Stimulated activated naive CD8-positive, alpha-beta T cell treated with anti-CD3 and anti-CD28 coated beads, Interleukin-15, Interleukin-2, amounts not matched to agents 100 ng/mL and 50 ng/mL, for 24 hours (primary cell): Measurements from ENCODE around the gene FAM20A.

Experiments used
- H3K27ac Mint-ChIP-seq: one replicate; pipeline ENCODE4 v1.8.0; 2021; ENCODE audit warnings: mild to moderate bottlenecking, mixed read lengths
- H3K27me3 Mint-ChIP-seq: one replicate; pipeline ENCODE4 v1.8.0; 2021; ENCODE audit warnings: mixed read lengths
- H3K36me3 Mint-ChIP-seq: one replicate; pipeline ENCODE4 v1.8.0; 2021; ENCODE audit warnings: low read depth, mixed read lengths
- H3K4me1 Mint-ChIP-seq: one replicate; pipeline ENCODE4 v1.8.0; 2021; ENCODE audit warnings: low read depth, mixed read lengths
- H3K4me3 Mint-ChIP-seq: one replicate; pipeline ENCODE4 v1.8.0; 2021; ENCODE audit warnings: mild to moderate bottlenecking, mixed read lengths
- H3K9me3 Mint-ChIP-seq: one replicate; pipeline ENCODE4 v1.8.0; 2021; ENCODE audit warnings: mixed read lengths

The FAM20A gene

DNA sequence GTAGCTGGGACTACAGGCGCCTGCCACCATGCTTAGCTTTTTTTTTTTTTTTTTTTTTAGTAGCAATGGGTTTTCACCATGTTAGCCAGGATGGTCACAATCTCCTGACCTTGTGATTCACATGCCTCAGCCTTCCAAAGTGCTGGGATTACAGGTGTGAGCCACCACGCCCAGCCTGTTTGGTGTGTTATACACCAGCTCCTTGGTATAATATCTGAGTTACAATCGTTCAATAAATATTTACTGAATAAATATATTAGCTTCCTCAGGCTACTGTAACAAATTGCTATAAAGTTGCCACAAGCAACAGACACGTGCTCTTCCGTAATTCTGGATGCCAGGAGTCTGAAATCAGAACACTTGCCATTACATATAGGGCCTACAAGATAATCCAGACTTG is 13.6 kb upstream of the FAM20A start:
- H3K27ac Mint-ChIP-seq: no peak overlapping the region
- H3K36me3 Mint-ChIP-seq: no peaks in the 10 kb centered on the region
- peaks cover 1% of the 10 kb centered on the region for H3K9me3 Mint-ChIP-seq
- H3K27me3 Mint-ChIP-seq: peaks cover 35% of the 10 kb centered on the region
- H3K4me3 Mint-ChIP-seq: no peak overlapping the region
- no peaks in the 10 kb centered on the region for H3K4me1 Mint-ChIP-seq

DNA sequence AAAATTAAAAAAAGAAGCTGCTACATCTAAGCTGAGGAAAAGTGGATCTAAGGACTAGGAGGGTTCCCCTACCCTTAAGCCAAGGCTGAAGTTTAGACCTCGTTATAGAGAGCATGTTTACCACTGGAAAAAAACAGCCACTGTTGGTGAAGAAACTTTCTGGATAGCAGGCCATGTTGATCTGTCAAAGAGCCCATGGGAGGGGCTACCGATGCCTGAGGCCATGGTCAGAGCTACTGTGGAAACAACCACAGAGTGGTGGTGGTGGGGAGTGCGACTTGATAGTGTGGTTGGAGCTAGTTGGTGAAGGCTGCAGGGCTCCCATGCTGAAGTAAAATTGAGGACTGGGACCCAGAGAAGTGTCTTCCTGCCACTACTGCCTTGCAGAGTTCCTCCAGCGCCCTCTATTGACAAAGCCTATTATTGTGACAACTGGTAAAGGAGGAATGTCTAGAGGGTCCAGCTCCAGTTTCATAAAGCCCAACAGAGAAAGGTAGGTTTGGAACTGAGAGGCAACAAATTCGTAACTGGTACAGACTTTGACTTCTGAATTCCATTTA is 12.7 kb upstream of the FAM20A start:
- Mint-ChIP-seq H3K27ac (no peak overlapping the region), H3K9me3 (peaks cover 4% of the 10 kb centered on the region), H3K27me3 (peaks cover 27% of the 10 kb centered on the region), H3K36me3 (peaks cover 4% of the 10 kb centered on the region), H3K4me3 (no peak overlapping the region), H3K4me1 (no peaks in the 10 kb centered on the region)

DNA sequence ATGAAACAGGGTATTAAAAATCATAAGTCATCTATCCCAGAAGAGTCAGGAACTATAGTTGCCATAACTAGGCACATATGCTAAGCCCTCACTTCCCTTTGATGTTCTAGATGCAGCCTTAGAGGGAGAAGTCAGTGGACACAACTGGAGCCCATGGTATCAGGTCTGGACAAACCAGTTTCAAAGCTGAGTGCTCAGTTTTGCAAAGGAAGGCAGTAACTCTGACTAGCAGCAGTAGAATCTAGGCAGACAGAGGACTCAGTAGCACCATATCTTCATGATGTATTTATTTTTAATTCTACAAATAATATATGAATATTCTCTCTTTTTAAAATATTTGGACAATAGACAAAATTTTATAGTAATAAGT is 11.7 kb upstream of the FAM20A start:
- H3K36me3 Mint-ChIP-seq: peaks cover 4% of the 10 kb centered on the region
- no peak overlapping the region for H3K27ac Mint-ChIP-seq
- H3K27me3 Mint-ChIP-seq: peaks cover 22% of the 10 kb centered on the region
- no peak overlapping the region for H3K4me3 Mint-ChIP-seq
- H3K4me1 Mint-ChIP-seq: no peaks in the 10 kb centered on the region
- peaks cover 7% of the 10 kb centered on the region for H3K9me3 Mint-ChIP-seq

DNA sequence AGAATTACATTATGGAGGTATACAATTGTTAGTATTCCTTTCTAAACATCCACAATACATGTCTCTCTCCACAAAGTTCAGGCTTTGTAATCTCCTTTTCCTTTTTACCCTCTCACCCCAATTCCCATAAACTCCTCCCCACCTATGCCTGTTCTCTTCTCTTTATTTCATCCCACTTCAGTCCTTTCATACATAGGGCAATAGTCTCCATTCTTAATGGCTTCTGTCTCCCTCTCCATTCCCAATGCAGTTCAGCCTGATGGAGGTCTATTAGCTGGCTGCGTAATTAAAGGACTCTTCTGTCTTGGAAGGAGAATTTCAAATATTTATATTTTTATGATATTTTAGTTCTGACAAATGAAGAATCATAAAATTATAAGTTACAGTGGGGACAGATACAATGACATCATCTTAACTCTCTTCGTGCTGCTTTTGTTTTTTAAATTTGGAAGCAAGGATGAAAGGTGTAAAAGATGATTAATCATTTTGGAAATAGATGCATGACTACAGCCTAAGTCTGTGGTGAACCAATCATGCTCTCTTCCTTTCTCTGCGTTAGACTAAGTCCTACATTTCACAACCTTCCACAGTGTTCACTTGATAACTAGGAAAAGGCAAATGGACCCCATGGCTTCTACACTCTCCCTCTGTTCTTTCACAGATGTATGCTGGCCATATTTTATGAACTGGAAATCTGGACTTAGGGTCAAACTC is 11.2 kb upstream of the FAM20A start:
- Mint-ChIP-seq H3K36me3 (peaks cover 4% of the 10 kb centered on the region), H3K4me3 (no peak overlapping the region), H3K27me3 (peaks cover 26% of the 10 kb centered on the region), H3K27ac (no peak overlapping the region), H3K4me1 (no peaks in the 10 kb centered on the region), H3K9me3 (peaks cover 12% of the 10 kb centered on the region)

DNA sequence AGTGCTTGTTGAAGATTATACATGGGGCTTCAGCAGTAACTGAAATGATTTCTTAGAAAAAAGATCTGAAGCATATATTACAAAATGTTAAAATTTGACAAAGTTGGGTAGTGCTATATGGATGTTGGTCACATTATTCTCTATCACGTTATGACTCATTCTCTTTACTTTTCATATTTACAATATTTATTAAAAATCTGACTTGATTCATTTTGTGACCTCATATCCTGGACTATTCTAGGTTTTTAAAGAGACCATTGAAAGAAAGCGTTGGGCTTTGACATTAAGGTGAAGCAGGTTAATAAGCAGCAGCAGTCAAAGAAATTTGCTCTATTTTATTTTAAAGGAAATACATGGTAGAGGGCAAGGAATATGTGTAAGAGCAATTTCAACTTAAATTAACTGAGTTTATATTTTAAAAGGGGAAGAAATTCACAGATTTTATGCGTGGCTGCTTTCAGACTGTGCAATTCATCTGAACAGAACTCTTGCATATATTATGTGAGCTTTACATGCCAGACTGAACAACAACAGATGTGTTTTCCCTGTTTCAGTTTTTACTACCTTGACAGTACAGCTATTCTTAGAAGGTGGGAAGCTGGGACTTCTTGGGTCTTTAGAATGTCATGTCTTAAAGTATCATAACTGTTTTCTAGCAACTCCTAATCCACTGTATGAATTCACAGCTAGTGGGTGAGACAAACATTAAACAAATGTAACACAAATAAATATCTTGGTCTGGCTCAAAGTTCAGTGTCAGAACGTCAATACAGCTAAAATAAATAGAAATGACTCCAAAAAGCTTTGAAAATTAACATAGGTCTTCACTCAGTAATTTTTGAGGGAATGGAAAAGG is 10.4 kb upstream of the FAM20A start:
- no peaks in the 10 kb centered on the region for H3K4me1 Mint-ChIP-seq
- H3K9me3 Mint-ChIP-seq: peaks cover 15% of the 10 kb centered on the region
- H3K27ac Mint-ChIP-seq: no peak overlapping the region

DNA sequence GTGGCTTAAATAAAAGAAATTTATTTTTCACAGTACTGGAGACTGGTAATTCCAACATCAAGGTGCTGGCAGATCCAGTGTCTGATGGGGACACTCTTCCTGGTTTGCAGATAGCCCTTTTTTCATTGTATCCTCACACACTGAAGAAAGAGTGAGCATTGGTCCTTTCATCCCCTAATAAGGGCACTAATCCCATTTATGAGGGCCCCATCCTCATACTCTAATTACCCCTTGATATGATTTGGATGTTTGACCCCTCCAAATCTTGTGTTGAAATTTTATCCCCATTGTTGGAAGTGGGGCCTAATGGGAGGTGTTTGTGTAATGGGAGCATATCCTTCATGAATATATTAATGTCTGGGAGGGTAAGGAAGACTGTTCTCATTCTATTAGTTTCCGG is 9.4 kb upstream of the FAM20A start:
- no peak overlapping the region for H3K27ac Mint-ChIP-seq
- peaks cover 15% of the 10 kb centered on the region for H3K9me3 Mint-ChIP-seq
- no peak overlapping the region for H3K4me3 Mint-ChIP-seq
- H3K4me1 Mint-ChIP-seq: no peaks in the 10 kb centered on the region
- H3K27me3 Mint-ChIP-seq: peaks cover 30% of the 10 kb centered on the region
- H3K36me3 Mint-ChIP-seq: peaks cover 4% of the 10 kb centered on the region

More for the DNA sequence above, 10.4 kb upstream of the FAM20A start:
- Mint-ChIP-seq H3K36me3 (peaks cover 4% of the 10 kb centered on the region), H3K27me3 (peaks cover 26% of the 10 kb centered on the region), H3K4me3 (no peak overlapping the region)

DNA sequence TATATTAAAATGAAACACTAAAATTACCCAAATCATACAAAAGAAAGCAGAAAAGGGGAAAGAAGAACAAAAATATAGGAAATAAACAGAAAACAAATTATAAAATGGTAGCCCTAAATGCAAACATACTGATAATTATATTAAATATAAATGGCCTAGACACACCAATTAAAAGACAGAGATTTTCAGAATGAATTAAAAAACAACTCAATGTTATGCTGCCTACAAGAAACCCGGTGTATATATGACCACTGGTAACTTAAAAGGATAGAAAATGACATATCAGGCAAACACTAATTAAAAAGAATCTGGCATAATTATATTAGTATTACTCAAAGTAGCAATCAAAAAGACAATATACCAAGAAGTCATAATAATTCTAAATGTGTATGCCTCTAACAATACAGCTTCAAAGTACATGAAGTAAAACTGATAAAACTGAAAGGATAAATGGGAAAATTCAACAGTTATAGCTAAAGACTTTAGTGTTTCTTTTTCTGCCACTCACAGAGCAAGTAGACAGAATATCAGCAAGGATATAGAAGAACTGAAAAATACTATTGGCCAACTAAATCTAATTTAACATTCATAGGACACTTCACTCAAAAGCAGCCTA is 7.5 kb upstream of the FAM20A start:
- Mint-ChIP-seq H3K27ac (no peak overlapping the region), H3K4me1 (no peaks in the 10 kb centered on the region), H3K36me3 (peaks cover 4% of the 10 kb centered on the region), H3K27me3 (peaks cover 30% of the 10 kb centered on the region), H3K4me3 (no peak overlapping the region), H3K9me3 (peaks cover 15% of the 10 kb centered on the region)

DNA sequence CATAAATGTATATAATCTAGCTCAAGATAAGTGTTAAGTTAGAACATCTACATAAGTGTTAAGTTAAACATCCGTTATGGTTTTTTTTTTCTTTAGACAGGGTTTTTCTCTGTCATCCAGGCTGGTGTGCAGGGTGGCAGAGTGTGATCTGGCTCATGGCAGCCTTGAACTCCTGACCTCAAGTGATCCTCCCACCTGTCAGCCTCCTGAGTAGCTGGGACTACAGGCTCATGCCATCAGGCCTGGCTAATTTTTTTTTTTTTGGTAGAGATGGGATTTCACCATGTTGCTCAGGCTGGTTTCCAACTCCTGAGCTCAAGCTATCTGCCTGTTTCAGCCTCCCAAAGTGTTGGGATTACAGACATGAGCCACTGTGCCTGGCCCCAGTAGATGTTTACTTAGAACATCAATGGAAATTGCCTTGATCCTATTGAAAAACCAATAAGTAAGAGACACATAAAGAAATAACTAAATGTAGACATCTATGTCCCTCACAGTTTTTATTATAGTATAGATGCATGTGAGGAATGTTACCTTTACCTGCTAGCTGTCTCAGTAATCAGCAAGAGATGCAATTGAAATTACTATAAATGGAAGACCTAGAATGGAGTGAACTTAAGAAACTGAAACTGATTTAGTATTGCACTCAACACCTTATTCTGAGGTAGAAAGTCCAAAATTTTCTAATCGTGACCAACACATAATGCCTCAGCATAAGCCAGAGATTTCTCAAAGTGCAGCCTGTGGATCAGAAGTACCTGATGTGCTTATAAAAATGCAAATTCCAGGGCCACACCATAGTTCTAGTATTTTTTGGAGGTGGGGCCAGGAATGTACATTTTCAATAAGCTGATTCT is 5.5 kb upstream of the FAM20A start:
- Mint-ChIP-seq H3K9me3 (peaks cover 15% of the 10 kb centered on the region), H3K27ac (no peak overlapping the region), H3K4me3 (no peak overlapping the region)

DNA sequence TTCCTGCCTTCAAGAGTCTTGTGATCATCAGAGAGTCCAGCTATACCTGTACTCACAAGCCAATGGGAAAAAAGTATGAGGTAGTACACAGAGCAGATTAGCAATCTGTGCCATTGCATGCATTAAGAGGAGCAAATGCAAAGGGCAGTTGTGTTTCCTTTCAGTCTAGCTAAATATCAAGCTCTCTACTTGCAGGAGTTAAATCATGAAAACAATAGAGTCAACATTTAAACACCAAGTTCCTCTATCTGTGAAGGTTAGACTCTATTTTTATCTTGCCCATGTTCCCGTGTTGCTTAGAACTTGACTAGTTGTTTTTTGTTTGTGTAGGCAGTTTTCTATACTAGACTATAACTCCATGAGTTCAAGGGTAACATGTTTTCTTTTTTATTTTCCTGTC is 4.7 kb upstream of the FAM20A start:
- peaks cover 15% of the 10 kb centered on the region for H3K9me3 Mint-ChIP-seq
- H3K4me3 Mint-ChIP-seq: no peak overlapping the region
- peaks cover 48% of the 10 kb centered on the region for H3K27me3 Mint-ChIP-seq

More for the DNA sequence above, 5.5 kb upstream of the FAM20A start:
- H3K4me1 Mint-ChIP-seq: peaks cover 2% of the 10 kb centered on the region
- peaks cover 4% of the 10 kb centered on the region for H3K36me3 Mint-ChIP-seq
- H3K27me3 Mint-ChIP-seq: peaks cover 45% of the 10 kb centered on the region

DNA sequence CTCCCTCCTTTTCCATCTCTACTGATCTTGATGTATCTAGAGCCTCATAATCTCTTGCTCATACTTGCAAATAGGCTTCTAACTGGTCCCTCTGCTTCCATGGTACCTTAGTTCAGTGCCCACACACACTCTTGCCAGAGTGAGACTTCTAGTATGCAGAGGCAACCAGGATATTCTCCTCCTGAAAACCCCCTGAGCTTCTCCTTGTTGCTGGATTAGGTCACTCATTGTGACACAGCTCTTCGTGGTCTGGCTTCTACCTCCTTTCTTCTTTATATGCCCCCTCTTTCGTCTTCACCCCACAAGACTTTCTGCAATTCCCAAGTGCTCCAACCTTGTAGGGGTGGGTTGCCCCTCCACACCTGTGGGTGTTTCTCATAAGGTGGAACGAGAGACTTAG is 2.5 kb upstream of the FAM20A start:
- Mint-ChIP-seq H3K27ac (no peak overlapping the region), H3K36me3 (no peaks in the 10 kb centered on the region), H3K9me3 (peaks cover 12% of the 10 kb centered on the region), H3K27me3 (peaks cover 50% of the 10 kb centered on the region), H3K4me3 (no peak overlapping the region), H3K4me1 (peaks cover 10% of the 10 kb centered on the region)

More for the DNA sequence above, 4.7 kb upstream of the FAM20A start:
- H3K4me1 Mint-ChIP-seq: peaks cover 5% of the 10 kb centered on the region
- H3K36me3 Mint-ChIP-seq: peaks cover 4% of the 10 kb centered on the region
- no peak overlapping the region for H3K27ac Mint-ChIP-seq

DNA sequence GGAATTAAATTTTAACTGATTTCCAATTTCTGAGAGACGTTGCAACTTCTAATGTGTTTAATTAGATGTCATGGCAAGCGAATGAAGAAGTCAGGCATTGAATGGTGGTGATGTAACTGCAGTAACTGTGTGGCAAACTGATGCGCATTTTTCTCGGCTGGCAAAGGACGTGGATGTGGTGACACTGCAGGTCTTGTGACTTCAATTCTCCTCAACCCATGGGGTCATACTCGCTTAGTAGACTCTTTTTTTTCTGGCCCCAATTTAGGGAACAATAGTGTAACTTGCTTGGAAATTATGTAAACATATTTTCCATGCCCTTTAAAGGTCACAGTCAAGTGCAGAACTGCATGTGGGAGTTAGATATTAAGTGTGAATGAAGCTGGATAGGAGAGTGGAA is 1.9 kb upstream of the FAM20A start:
- H3K27ac Mint-ChIP-seq: no peak overlapping the region
- H3K9me3 Mint-ChIP-seq: peaks cover 10% of the 10 kb centered on the region
- H3K4me3 Mint-ChIP-seq: no peak overlapping the region
- H3K36me3 Mint-ChIP-seq: no peaks in the 10 kb centered on the region
- peaks cover 56% of the 10 kb centered on the region for H3K27me3 Mint-ChIP-seq
- H3K4me1 Mint-ChIP-seq: peaks cover 10% of the 10 kb centered on the region

DNA sequence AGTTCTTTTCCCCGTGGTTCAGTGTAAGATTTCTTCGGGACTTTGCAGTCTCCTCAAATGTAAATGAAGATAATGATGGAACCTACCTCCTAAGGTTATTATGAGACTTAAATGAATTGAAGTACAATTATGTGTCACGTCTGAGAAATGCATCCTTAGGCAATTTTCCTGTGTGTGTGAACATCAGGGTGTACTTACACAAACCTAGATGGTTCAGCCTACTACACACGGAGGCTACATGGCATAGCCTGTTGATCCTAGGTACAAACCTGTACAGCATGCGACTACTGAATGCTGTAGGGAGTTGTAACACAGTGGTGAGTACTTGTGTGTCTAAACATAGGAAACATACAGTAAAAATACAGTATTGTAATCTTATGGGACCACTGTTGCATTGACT is 1.1 kb upstream of the FAM20A start:
- Mint-ChIP-seq H3K27ac (no peak overlapping the region), H3K4me3 (no peak overlapping the region), H3K27me3 (peaks cover 58% of the 10 kb centered on the region), H3K9me3 (peaks cover 3% of the 10 kb centered on the region), H3K4me1 (peaks cover 10% of the 10 kb centered on the region), H3K36me3 (no peaks in the 10 kb centered on the region)

DNA sequence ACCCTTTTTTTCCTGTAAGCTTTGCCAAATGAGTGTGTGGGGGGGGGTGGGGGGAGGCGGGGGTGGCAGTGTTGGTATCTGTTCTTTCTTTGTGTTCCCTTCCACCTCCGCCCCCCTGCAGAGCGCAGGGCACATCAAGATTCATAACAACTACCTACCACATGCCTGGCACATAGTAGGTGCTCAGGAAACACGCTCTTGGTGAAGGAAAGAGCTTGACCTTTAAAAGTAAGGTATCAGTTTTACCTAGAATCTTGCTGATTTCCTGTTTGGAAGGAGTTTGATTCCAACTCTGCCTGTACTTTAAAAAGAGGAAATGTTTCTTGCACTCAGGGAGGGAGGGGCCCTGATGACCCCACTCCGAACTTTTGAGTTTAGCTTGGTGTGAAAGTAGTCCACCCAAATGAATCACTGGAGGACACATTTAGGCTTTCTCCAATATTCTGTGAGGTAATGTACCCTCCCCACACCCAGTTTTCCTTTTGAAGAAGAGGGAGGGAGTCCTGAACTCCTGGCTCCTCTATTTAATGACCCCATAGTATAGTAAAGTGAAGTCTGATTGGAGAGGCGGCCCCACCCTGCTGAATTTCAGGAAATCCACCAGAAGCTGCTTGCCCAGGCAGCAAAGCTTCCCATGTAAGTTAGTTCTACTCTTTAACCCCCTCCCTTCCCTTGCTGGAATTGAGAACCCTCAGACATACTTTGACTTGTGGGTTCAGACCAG is 560 bp upstream of the FAM20A start:
- Mint-ChIP-seq H3K4me1 (peaks cover 10% of the 10 kb centered on the region), H3K27me3 (peaks cover 63% of the 10 kb centered on the region), H3K27ac (no peak overlapping the region), H3K9me3 (no peaks in the 10 kb centered on the region), H3K36me3 (no peaks in the 10 kb centered on the region), H3K4me3 (peak overlapping the region; percentile 53)
